ENCODE data around the gene TMEM150C.
"Not testable (repeated sequence)": the region's sequence is repeated elsewhere in the genome, so short reads cannot be mapped to it uniquely, and the experiment has no call there.

TMEM150C gene

DNA sequence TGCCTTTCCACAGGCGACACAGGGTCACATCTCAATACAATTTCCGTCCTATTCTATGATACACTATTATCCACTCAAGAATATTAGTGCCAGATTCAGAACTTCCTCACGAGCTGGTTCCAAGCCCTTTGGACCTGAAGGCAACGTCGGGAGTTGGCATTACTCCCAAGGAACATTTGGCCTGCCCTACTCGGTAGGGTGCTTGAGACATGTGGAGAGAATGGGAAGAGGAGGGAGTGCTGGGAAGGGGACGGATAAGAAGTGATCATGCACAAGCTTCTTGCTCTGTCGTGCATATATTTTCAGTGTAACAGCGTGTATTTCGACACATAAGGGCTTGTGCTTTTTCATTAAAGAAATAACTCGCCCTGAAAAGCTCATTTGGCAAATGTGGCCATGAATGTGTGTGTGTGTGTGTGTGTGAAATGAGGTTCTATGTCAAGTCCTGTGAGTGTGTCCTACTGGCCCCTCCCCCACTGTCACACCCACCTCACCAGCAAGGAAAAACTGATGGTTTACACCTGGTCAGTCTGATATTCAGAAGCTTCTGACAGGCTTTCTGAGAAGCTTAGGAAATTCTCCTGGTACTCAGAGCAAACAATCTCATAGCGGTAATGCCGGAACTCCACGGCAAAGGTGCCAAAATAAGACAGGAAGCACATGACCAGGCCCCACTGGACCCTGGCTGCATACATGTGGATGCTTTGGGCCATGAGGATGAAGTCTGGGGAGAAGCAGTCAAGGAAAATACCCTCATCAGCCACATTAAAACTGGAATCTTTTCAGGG, 76.6 kb downstream of the TMEM150C start:
- TF ChIP-seq, protein P1, sequence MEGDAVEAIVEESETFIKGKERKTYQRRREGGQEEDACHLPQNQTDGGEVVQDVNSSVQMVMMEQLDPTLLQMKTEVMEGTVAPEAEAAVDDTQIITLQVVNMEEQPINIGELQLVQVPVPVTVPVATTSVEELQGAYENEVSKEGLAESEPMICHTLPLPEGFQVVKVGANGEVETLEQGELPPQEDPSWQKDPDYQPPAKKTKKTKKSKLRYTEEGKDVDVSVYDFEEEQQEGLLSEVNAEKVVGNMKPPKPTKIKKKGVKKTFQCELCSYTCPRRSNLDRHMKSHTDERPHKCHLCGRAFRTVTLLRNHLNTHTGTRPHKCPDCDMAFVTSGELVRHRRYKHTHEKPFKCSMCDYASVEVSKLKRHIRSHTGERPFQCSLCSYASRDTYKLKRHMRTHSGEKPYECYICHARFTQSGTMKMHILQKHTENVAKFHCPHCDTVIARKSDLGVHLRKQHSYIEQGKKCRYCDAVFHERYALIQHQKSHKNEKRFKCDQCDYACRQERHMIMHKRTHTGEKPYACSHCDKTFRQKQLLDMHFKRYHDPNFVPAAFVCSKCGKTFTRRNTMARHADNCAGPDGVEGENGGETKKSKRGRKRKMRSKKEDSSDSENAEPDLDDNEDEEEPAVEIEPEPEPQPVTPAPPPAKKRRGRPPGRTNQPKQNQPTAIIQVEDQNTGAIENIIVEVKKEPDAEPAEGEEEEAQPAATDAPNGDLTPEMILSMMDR (conservative IDR thresholded peaks at IDR 0.05; ENCODE audit: control insufficient read depth, insufficient read depth, low read depth, low read length): no peak
- no peak overlapping the region for H3K4me3 ChIP-seq (ENCODE audit: control insufficient read depth, low read depth, low read length)
- no peak for DNase-seq (ENCODE audit: low read depth)

DNA sequence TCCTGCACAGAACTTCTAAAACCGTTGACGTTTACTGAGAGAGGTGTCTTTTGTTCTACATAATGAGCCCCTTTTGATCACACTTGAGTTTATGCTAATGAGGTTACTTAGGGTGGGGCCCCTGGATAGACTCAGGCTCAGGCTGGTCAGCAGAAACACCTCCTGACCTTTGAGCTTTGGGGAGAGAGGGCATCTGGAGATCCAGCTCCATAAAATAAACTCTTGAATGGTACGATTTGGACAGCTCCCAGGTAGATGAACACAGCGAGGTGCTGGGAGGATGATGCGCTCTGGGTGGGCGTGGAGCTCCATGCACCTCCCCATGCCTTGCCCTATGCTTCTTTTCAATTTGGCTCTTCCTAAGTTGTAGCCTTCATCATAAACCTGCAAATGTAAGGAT, 79.4 kb downstream of the TMEM150C start:
- TF ChIP-seq, protein P1 (conservative IDR thresholded peaks at IDR 0.05; ENCODE audit: control insufficient read depth, insufficient read depth, low read depth, low read length): no peak
- H3K4me3 ChIP-seq (ENCODE audit: control insufficient read depth, low read depth, low read length): no peak overlapping the region
- no peak for DNase-seq (ENCODE audit: low read depth)

DNA sequence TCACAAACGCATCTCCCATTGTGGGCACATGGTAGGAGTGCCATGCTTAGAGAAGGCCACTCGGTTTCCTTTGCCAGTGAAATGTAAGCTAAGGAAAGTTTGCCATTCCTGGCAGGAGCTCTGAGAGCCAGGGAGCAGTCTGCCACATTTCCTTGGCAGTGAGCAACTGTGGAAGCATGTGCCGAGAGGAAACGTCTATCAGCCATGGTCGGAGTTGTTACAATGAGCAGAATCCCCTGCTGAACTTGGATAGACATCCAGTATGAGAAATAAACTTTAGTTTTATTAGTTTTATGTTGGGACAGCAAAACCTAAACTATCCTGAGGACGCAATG, 80.3 kb downstream of the TMEM150C start:
- no peak for DNase-seq (ENCODE audit: low read depth)
- H3K4me3 ChIP-seq (ENCODE audit: control insufficient read depth, low read depth, low read length): no peak overlapping the region
- TF ChIP-seq, protein P1 (conservative IDR thresholded peaks at IDR 0.05; ENCODE audit: control insufficient read depth, insufficient read depth, low read depth, low read length): no peak

DNA sequence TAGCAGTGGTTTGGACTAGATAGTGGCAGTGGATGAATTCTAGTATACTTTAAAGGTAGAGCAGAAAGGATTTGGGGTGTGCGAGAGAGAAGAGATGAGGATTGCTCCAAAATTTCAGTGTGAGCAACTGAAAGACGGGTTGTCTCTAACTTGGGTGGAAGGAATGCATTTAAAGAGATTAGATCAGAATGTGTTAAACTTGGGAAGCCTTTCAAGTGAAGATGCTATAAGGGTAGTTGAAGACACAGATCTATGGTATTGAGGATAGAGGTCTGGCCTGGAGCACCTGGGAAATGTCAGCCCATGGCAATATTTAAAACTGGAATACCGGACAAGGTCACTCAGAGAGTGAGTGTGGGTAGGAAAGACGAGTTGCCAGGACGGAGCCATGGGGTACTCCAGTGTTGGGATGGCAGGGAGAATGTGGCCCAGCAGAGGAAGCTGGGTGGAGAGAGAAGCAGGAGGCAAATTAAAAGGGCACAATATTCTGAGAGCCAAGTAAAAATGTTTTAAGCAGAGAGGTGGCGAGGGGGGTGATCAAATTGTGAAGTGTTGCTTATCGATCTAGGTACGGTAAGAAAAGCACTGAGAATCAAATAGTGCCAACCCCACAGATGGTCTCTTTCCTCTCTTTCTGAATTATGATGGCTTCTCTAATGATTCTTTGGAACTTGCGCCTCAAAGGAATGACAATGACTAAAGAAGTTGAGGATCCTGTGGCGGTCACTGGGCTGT, 80.8 kb downstream of the TMEM150C start:
- TF ChIP-seq, protein P1 (conservative IDR thresholded peaks at IDR 0.05; ENCODE audit: control insufficient read depth, insufficient read depth, low read depth, low read length): no peak
- no peak overlapping the region for H3K4me3 ChIP-seq (ENCODE audit: control insufficient read depth, low read depth, low read length)
- no peak for DNase-seq (ENCODE audit: low read depth)

DNA sequence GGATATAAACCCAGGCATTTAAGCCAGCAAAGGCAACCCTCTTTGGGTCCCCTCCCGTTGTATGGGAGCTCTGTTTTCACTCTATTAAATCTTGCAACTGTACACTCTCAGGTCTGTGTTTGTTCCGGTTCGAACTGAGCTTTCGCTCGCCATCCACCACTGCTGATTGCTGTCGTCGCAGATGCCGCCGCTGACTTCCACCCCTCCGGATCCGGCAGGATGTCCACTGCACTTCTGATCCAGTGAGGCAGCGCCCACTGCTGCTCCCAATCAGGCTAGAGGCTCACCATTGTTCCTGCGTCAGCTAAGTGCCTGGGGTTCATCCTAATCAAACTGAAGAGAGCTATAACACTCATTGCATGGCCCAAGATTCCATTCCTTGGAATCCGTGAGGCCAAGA, 82.2 kb downstream of the TMEM150C start:
- no peak for DNase-seq (ENCODE audit: low read depth)
- no peak overlapping the region for H3K4me3 ChIP-seq (ENCODE audit: control insufficient read depth, low read depth, low read length)
- TF ChIP-seq, protein P1 (conservative IDR thresholded peaks at IDR 0.05; ENCODE audit: control insufficient read depth, insufficient read depth, low read depth, low read length): no peak

DNA sequence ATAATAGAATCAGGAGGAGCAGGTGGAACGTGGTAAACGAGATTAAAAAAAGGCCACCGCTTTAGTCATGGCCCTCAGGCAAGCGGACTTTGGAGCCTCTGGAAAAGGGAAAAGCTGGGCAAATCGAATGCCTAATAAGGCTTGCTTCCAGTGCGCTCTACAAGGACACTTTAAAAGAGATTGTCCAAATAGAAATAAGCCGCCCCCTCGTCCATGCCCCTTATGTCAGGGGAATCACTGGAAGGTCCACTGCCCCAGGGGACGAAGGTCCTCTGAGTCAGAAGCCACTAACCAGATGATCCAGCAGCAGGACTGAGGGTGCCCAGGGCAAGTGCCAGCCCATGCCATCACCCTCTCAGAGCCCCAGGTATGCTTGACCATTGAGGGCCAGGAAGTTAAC, 84.3 kb downstream of the TMEM150C start:
- not testable (repeated sequence) for H3K4me3 ChIP-seq (ENCODE audit: control insufficient read depth, low read depth, low read length); DNase-seq (ENCODE audit: low read depth)

DNA sequence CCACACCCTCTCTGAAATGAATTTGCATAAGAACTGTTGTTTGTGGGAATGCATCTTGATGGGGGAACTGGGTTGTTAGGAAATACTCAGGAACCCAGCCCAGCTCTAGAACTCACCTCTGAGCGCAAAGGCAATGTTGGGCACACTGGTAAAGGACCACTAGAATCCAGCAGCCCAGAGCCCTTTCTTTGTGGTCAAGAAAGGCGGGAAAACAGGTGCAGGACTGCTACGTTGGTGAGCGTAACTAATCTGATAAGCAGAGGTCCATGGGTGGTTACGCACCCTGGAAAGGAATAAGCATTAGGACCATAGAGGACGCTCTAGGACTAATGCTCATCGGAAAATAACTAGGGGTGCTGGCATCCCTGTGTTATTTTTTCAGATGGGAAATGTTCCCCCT, 85.9 kb downstream of the TMEM150C start:
- DNase-seq (ENCODE audit: low read depth); H3K4me3 ChIP-seq (ENCODE audit: control insufficient read depth, low read depth, low read length): not testable (repeated sequence)
